Neural cell (in vitro differentiated cells): ENCODE measurements around the gene INPP5D. TPM values are rescaled to one million over a fixed set of nuclear protein-coding genes. Genes with fewer than 3 reads are reported as not detected.

Experiments
- H2AFZ ChIP-seq: fragments of 200-600, 300-800 bp; sonication (generic), shearing (Covaris generic); 2 replicates; pipeline ENCODE4 v1.6.0; 2014; ENCODE audit warnings: low read depth, mild to moderate bottlenecking, antibody characterized with exemption, low read length, moderate library complexity
- H3F3A ChIP-seq: fragments of 200-600 bp; shearing (Covaris generic); 2 replicates; pipeline ENCODE4 v1.6.1; 2016; ENCODE audit warnings: mild to moderate bottlenecking, moderate library complexity, mixed read lengths, antibody characterized with exemption, low read length; ENCODE audit not compliant: insufficient read depth, poor library complexity, severe bottlenecking
- H3K27ac ChIP-seq: fragments of 200-600, 300-800 bp; sonication (generic), shearing (Covaris generic); 2 replicates; pipeline ENCODE4 v1.5.1; 2014; ENCODE audit warnings: mild to moderate bottlenecking, low read length, moderate library complexity
- H3K27me3 ChIP-seq: fragments of 300-800, 200-600 bp; sonication (generic), shearing (Covaris generic); 2 replicates; pipeline ENCODE4 v1.6.0; 2014; ENCODE audit warnings: mild to moderate bottlenecking, low read depth, low read length, moderate library complexity; ENCODE audit not compliant: insufficient read depth
- H3K36me3 ChIP-seq: fragments of 300-800, 200-600 bp; sonication (generic), shearing (Covaris generic); 2 replicates; pipeline ENCODE4 v1.5.1; 2014; ENCODE audit warnings: mild to moderate bottlenecking, antibody characterized with exemption, low read length, moderate library complexity; ENCODE audit not compliant: insufficient read depth
- H3K4me2 ChIP-seq: fragments of 300-800, 200-600 bp; sonication (generic), shearing (Covaris generic); 2 replicates; pipeline ENCODE4 v1.6.0; 2014; ENCODE audit warnings: mild to moderate bottlenecking, low read length
- H3K4me3 ChIP-seq: fragments of 300-800, 200-600 bp; sonication (generic), shearing (Covaris generic); 2 replicates; pipeline ENCODE4 v1.5.1; 2014; ENCODE audit warnings: mild to moderate bottlenecking, low read length, moderate library complexity
- H3K79me2 ChIP-seq: fragments of 200-600 bp; shearing (Covaris generic); replicated peaks from 2 replicates; pipeline ENCODE4 v1.6.0; 2014; ENCODE audit warnings: mild to moderate bottlenecking, low read length, moderate library complexity; ENCODE audit not compliant: insufficient read depth
- H3K9ac ChIP-seq: fragments of 300-800, 200-600 bp; sonication (generic), shearing (Covaris generic); 2 replicates; pipeline ENCODE4 v1.6.1; 2016; ENCODE audit warnings: mild to moderate bottlenecking, low read length, mixed read lengths
- H3K9me2 ChIP-seq: fragments of 200-600 bp; shearing (Covaris generic); 2 replicates; pipeline ENCODE4 v1.6.1; 2016; ENCODE audit warnings: mild to moderate bottlenecking, low read length, mixed read lengths; ENCODE audit not compliant: insufficient read depth
- H3K9me3 ChIP-seq: fragments of 200-600, 300-800 bp; sonication (generic), shearing (Covaris generic); 2 replicates; pipeline ENCODE4 v1.6.1; 2016; ENCODE audit warnings: mild to moderate bottlenecking, mixed run types, low read length, moderate library complexity, mixed read lengths
- H4K20me1 ChIP-seq: fragments of 200-600 bp; shearing (Covaris generic); 2 replicates; pipeline ENCODE4 v1.6.1; 2016; ENCODE audit warnings: mild to moderate bottlenecking, mixed run types; ENCODE audit not compliant: insufficient read depth
- EP300 ChIP-seq: fragments of 450-650 bp; conservative IDR thresholded peaks from 2 replicates; pipeline ENCODE4 v1.6.1; 2014; ENCODE audit warnings: antibody characterized with exemption, mild to moderate bottlenecking, moderate library complexity; ENCODE audit not compliant: poor library complexity, severe bottlenecking
- EZH2 ChIP-seq: fragments of 200-600, 300-800 bp; shearing (Covaris generic), sonication (generic); IDR thresholded peaks from 2 replicates; pipeline ENCODE4 v1.6.1; 2014; ENCODE audit warnings: antibody characterized with exemption, low read length, borderline replicate concordance, mild to moderate bottlenecking; ENCODE audit not compliant: insufficient read depth, poor library complexity, severe bottlenecking
- MXI1 ChIP-seq: fragments of 450-650 bp; conservative IDR thresholded peaks from 2 replicates; pipeline ENCODE4 v1.6.1; 2014; ENCODE audit warnings: antibody characterized with exemption, mild to moderate bottlenecking; ENCODE audit not compliant: poor library complexity, severe bottlenecking
- POLR2AphosphoS5 ChIP-seq: IDR thresholded peaks from 2 replicates; pipeline ENCODE4 v1.6.1; 2012
- RAD21 ChIP-seq: fragments of 450-650 bp; conservative IDR thresholded peaks from 2 replicates; pipeline ENCODE4 v1.6.1; 2014; ENCODE audit warnings: antibody characterized with exemption, mild to moderate bottlenecking, moderate library complexity
- REST ChIP-seq: IDR thresholded peaks from 2 replicates; pipeline ENCODE4 v1.6.1; 2012; ENCODE audit warnings: borderline replicate concordance
- SMC3 ChIP-seq: fragments of 450-650 bp; conservative IDR thresholded peaks from 2 replicates; pipeline ENCODE4 v1.6.1; 2014; ENCODE audit warnings: antibody characterized with exemption, mild to moderate bottlenecking, moderate library complexity; ENCODE audit not compliant: poor library complexity
- TAF1 ChIP-seq: IDR thresholded peaks from 2 replicates; pipeline ENCODE4 v1.6.1; 2012; ENCODE audit warnings: low read depth
- polyA plus RNA-seq: library from polyadenylated mRNA; depleted of rRNA; stranded (reverse); fragments of >200 nt; gene quantifications from 2 replicates; pipeline ENCODE4 v1.2.3, GENCODE V29; 2014
- TF ChIP-seq, protein P1 (sequence below): fragments of 450-650 bp; IDR thresholded peaks from 2 replicates; pipeline ENCODE4 v1.5.1; 2014; ENCODE audit warnings: antibody characterized with exemption, mild to moderate bottlenecking, moderate library complexity; ENCODE audit not compliant: poor library complexity, severe bottlenecking

Gene INPP5D
- polyA plus RNA-seq, 1 donor from 2014 or later, result not detected

DNA sequence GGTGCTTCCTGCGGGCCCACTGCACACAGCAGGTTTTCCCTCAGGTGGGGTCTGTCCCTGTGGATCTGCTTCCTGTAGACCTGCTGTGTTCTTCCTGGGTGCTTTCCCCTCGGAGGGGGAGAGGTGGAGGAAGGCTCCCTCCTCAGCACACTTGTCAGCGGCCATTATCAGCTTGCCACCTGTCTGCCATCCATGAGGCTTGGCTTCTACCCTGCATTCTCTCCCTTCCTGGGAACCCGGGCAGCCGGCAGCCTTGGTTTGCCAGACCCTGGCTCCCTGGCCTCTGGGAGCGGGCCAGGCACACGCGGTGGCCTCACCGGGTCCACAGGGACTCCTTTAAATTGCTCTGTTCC is 58.5 kb downstream of the INPP5D start:
- TF ChIP-seq MXI1, result no peak
- H3K79me2 ChIP-seq, result no peaks in the 10 kb centered on the region
- H3K9me2 ChIP-seq, result no peaks in the 10 kb centered on the region
- no peaks in the 10 kb centered on the region for H3F3A ChIP-seq
- no peak overlapping the region for H3K9ac ChIP-seq
- H3K36me3 ChIP-seq, result no peaks in the 10 kb centered on the region
- no peaks in the 10 kb centered on the region for H3K27me3 ChIP-seq
- H3K4me2 ChIP-seq, result no peak overlapping the region
- H2AFZ ChIP-seq, result no peak overlapping the region
- H3K9me3 ChIP-seq, result no peaks in the 10 kb centered on the region
- no peak overlapping the region for H3K4me3 ChIP-seq
- no peaks in the 10 kb centered on the region for H4K20me1 ChIP-seq
- no peak overlapping the region for H3K27ac ChIP-seq

GRCh38 chr2:233119123-233119522 is 59.0 kb downstream of the INPP5D start:
- Histone ChIP-seq H3K79me2 (no peaks in the 10 kb centered on the region), H3K4me2 (no peak overlapping the region), H2AFZ (no peak overlapping the region), H3K9ac (no peak overlapping the region), H3K27me3 (no peaks in the 10 kb centered on the region), H3K36me3 (no peaks in the 10 kb centered on the region), H3F3A (no peaks in the 10 kb centered on the region), H3K27ac (no peak overlapping the region), H4K20me1 (no peaks in the 10 kb centered on the region), H3K9me2 (no peaks in the 10 kb centered on the region), H3K9me3 (no peaks in the 10 kb centered on the region), H3K4me3 (no peak overlapping the region)
- TF ChIP-seq EP300 (peak; percentile 60), TAF1 (no peak)

DNA sequence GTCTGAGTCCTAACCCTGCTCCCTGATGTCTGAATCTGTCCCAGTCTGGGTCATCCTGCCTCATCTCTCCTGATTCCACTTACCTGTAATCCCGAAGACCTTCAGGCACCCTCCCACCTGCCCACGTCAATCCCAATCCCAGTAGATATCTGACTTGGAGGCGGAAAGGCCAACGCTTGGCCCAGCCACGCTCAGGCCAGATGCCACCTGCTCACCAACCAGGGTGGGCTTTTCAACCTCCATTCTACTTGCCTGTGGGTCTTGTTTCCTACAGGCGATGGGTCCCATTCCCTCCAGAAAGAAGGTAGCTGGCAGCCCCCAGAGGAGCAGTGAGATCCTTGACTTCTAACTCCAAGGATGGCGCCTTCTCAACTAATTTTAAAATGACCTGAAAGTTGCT is 59.7 kb downstream of the INPP5D start:
- Histone ChIP-seq H3K4me2 (no peak overlapping the region), H3K27me3 (no peaks in the 10 kb centered on the region), H3K79me2 (no peaks in the 10 kb centered on the region), H3F3A (no peaks in the 10 kb centered on the region), H3K27ac (no peak overlapping the region), H3K9me3 (no peaks in the 10 kb centered on the region), H2AFZ (no peak overlapping the region), H3K36me3 (no peaks in the 10 kb centered on the region), H3K9me2 (no peaks in the 10 kb centered on the region), H3K9ac (no peak overlapping the region), H4K20me1 (no peaks in the 10 kb centered on the region), H3K4me3 (no peak overlapping the region)
- no peak for TF ChIP-seq POLR2AphosphoS5
- no peak for TF ChIP-seq EP300
- TF ChIP-seq TAF1, result no peak
- no peak for TF ChIP-seq SMC3
- no peak for TF ChIP-seq RAD21
- TF ChIP-seq, protein P1, sequence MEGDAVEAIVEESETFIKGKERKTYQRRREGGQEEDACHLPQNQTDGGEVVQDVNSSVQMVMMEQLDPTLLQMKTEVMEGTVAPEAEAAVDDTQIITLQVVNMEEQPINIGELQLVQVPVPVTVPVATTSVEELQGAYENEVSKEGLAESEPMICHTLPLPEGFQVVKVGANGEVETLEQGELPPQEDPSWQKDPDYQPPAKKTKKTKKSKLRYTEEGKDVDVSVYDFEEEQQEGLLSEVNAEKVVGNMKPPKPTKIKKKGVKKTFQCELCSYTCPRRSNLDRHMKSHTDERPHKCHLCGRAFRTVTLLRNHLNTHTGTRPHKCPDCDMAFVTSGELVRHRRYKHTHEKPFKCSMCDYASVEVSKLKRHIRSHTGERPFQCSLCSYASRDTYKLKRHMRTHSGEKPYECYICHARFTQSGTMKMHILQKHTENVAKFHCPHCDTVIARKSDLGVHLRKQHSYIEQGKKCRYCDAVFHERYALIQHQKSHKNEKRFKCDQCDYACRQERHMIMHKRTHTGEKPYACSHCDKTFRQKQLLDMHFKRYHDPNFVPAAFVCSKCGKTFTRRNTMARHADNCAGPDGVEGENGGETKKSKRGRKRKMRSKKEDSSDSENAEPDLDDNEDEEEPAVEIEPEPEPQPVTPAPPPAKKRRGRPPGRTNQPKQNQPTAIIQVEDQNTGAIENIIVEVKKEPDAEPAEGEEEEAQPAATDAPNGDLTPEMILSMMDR, result no peak
- no peak for TF ChIP-seq REST
- no peak for TF ChIP-seq EZH2
- TF ChIP-seq MXI1, result no peak
